ENCODE measurements around the gene MAPT.

- TF ChIP-seq CTCF (conservative IDR thresholded peaks at IDR 0.05; ENCODE audit: low read depth, low read length): no peak
- TF ChIP-seq EZH2 (IDR thresholded peaks at IDR 0.05; ENCODE audit: low read length, unreplicated experiment): no peak
- no peak for TF ChIP-seq EZH2phosphoT487 (IDR thresholded peaks at IDR 0.05; ENCODE audit: borderline replicate concordance, low read length)
Observed at GRCh38 chr17:45851464-45851863, 42.9 kb upstream of the MAPT start.

All from PC-3 (cell line).